MM.1S (cell line): ENCODE results near the gene SDCCAG8.
"Not testable (repeated sequence)": the region's sequence is repeated elsewhere in the genome, so short reads cannot be mapped to it uniquely, and the experiment has no call there.

Experiments used
- DNase-seq: peaks from one replicate; pipeline ENCODE4 v3.0.0-alpha.2; 2015
- H2AFZ ChIP-seq: fragments of 300-600 bp; sonication (generic); 2 replicates; pipeline ENCODE4 v1.6.0; 2016; ENCODE audit warnings: antibody characterized with exemption, low read length
- H3F3A ChIP-seq: fragments of 300-600 bp; sonication (generic); 2 replicates; pipeline ENCODE4 v1.6.1; 2016; ENCODE audit warnings: mild to moderate bottlenecking, antibody characterized with exemption, low read length, moderate library complexity, mixed read lengths; ENCODE audit not compliant: insufficient read depth
- H3K27ac ChIP-seq: fragments of 300-600 bp; sonication (generic); 2 replicates; pipeline ENCODE4 v1.5.1; 2016; ENCODE audit warnings: mild to moderate bottlenecking, low read length
- H3K27me3 ChIP-seq: fragments of 300-600 bp; sonication (generic); replicated peaks from 2 replicates; pipeline ENCODE4 v1.6.0; 2016; ENCODE audit warnings: low read length; ENCODE audit not compliant: insufficient read depth
- H3K36me3 ChIP-seq: fragments of 300-600 bp; sonication (generic); replicated peaks from 2 replicates; pipeline ENCODE4 v1.6.1; 2016; ENCODE audit warnings: mild to moderate bottlenecking, low read length, mixed read lengths; ENCODE audit not compliant: insufficient read depth
- H3K4me1 ChIP-seq: fragments of 300-600 bp; sonication (generic); 2 replicates; pipeline ENCODE4 v1.6.1; 2016; ENCODE audit warnings: low read length, mixed read lengths
- H3K4me2 ChIP-seq: fragments of 300-600 bp; sonication (generic); 2 replicates; pipeline ENCODE4 v1.6.0; 2016; ENCODE audit warnings: low read depth, low read length
- H3K4me3 ChIP-seq: fragments of 300-600 bp; sonication (generic); 2 replicates; pipeline ENCODE4 v1.5.1; 2016; ENCODE audit warnings: low read length, mixed read lengths
- H3K79me2 ChIP-seq: fragments of 300-600 bp; sonication (generic); 2 replicates; pipeline ENCODE4 v1.6.1; 2016; ENCODE audit warnings: mixed run types, low read length, mixed read lengths
- H3K9ac ChIP-seq: fragments of 300-600 bp; sonication (generic); 2 replicates; pipeline ENCODE4 v1.6.1; 2016; ENCODE audit warnings: low read length, mixed read lengths
- H3K9me2 ChIP-seq: fragments of 300-600 bp; sonication (generic); replicated peaks from 2 replicates; pipeline ENCODE4 v1.6.1; 2016; ENCODE audit warnings: mild to moderate bottlenecking, low read length, mixed read lengths; ENCODE audit not compliant: insufficient read depth
- H3K9me3 ChIP-seq: fragments of 300-600 bp; sonication (generic); replicated peaks from 2 replicates; pipeline ENCODE4 v1.6.1; 2016; ENCODE audit warnings: mild to moderate bottlenecking, low read length, mixed read lengths; ENCODE audit not compliant: insufficient read depth
- H4K20me1 ChIP-seq: fragments of 300-600 bp; sonication (generic); 2 replicates; pipeline ENCODE4 v1.6.1; 2016; ENCODE audit warnings: mild to moderate bottlenecking, low read length, moderate library complexity, mixed read lengths; ENCODE audit not compliant: insufficient read depth
- EZH2 ChIP-seq: fragments of 300-600 bp; sonication (generic); optimal IDR thresholded peaks from 2 replicates; pipeline ENCODE3; 2017; ENCODE audit warnings: low read depth, mild to moderate bottlenecking, antibody characterized with exemption, low read length, mixed read lengths
- EZH2phosphoT487 ChIP-seq: fragments of 300-600 bp; sonication (generic); IDR thresholded peaks from 2 replicates; pipeline ENCODE4 v1.6.1; 2018; ENCODE audit warnings: antibody characterized with exemption, low read length
- TF ChIP-seq, protein P1 (sequence below): fragments of 300-600 bp; sonication (generic); IDR thresholded peaks from 2 replicates; pipeline ENCODE4 v1.5.1; 2016; ENCODE audit warnings: antibody characterized with exemption, low read length, mixed read lengths

The SDCCAG8 gene

DNA sequence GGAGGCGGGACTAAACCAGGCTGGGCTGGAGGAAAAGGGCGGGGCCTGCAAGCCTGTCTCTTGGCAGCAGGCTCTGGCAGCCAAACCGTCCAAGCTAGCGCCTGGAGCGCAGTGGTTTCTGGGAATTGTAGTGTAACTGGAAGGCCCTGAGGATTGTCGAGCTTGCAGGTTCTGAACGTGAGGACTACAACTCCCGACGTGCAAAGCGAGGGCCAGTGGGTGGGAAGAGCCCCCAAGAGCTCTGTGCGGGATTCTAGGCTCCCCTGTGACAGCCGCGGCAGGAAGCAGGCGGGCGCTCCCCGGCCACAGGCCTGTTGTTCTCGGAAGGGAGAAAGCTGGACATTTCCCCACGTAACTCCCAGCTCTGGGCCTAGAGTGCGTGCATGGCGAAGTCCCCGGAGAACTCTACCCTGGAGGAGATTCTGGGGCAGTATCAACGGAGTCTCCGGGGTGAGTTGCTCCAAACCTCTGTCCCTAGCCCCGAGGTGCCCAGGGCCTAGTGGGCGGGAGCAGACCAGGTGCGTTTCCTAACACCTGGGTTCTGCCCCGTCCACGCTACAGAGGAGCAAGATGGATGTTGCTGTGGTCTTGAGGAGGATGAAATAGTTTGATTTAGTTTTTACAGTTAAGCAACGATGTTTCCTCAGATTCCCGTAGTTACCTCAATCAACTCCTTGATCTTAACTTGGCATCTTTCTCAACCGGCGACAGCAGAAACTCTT lies at the start of gene SDCCAG8:
Gene SDCCAG8 (plus strand): TSS at position 251 of the 722 bp plus-strand sequence. CDS start 133 bp downstream, at position 384.
- peak within 1 kb of the TSS; percentile 69 for H3K4me3 ChIP-seq
- no peaks in the 10 kb centered on the region for H3K9me2 ChIP-seq
- no peaks in the 10 kb centered on the region for H3K36me3 ChIP-seq
- H3K4me1 ChIP-seq: peaks cover 16% of the 10 kb centered on the region
- no peaks in the 10 kb centered on the region for H3K27me3 ChIP-seq
- H2AFZ ChIP-seq: peak within 1 kb of the TSS; percentile 85
- H3K27ac ChIP-seq: peak within 1 kb of the TSS; percentile 74
- H3K4me2 ChIP-seq: peak within 1 kb of the TSS; percentile 85
- DNase-seq: peak; percentile 100
- H4K20me1 ChIP-seq: no peaks in the 10 kb centered on the region
- no peak for TF ChIP-seq EZH2phosphoT487
- TF ChIP-seq, protein P1, sequence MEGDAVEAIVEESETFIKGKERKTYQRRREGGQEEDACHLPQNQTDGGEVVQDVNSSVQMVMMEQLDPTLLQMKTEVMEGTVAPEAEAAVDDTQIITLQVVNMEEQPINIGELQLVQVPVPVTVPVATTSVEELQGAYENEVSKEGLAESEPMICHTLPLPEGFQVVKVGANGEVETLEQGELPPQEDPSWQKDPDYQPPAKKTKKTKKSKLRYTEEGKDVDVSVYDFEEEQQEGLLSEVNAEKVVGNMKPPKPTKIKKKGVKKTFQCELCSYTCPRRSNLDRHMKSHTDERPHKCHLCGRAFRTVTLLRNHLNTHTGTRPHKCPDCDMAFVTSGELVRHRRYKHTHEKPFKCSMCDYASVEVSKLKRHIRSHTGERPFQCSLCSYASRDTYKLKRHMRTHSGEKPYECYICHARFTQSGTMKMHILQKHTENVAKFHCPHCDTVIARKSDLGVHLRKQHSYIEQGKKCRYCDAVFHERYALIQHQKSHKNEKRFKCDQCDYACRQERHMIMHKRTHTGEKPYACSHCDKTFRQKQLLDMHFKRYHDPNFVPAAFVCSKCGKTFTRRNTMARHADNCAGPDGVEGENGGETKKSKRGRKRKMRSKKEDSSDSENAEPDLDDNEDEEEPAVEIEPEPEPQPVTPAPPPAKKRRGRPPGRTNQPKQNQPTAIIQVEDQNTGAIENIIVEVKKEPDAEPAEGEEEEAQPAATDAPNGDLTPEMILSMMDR: no peak
- TF ChIP-seq EZH2: no peak
- H3K9ac ChIP-seq: peak within 1 kb of the TSS; percentile 70
- no peaks in the 10 kb centered on the region for H3K9me3 ChIP-seq
- peaks cover 50% of the 10 kb centered on the region for H3K79me2 ChIP-seq
- H3F3A ChIP-seq: peaks cover 26% of the 10 kb centered on the region

DNA sequence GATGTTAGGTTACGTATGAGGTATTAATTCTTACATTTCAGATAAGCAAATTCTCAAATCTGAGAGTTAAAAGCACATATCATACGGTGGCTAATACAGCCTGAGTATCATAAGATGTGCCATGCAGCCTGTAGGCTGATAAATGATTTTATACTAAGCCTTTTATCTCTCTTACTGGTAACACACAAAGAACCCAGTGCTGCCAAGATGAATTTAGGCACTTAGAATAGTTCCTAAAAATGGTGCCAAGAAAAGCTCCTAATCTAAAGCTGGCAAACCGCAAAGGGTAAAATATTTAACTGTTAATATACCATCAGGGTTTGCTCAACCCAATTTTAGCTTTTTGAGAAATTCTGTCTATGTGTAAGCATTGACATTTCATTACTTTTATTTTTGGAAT lies 43.9 kb upstream of the SDCCAG8 start:
- not testable (repeated sequence) for H4K20me1 ChIP-seq, H3K4me3 ChIP-seq, H3F3A ChIP-seq, H3K79me2 ChIP-seq, H3K9me2 ChIP-seq, H3K9ac ChIP-seq, H3K27ac ChIP-seq, DNase-seq, H3K9me3 ChIP-seq, H3K4me2 ChIP-seq, H3K4me1 ChIP-seq, H2AFZ ChIP-seq, H3K36me3 ChIP-seq, H3K27me3 ChIP-seq

DNA sequence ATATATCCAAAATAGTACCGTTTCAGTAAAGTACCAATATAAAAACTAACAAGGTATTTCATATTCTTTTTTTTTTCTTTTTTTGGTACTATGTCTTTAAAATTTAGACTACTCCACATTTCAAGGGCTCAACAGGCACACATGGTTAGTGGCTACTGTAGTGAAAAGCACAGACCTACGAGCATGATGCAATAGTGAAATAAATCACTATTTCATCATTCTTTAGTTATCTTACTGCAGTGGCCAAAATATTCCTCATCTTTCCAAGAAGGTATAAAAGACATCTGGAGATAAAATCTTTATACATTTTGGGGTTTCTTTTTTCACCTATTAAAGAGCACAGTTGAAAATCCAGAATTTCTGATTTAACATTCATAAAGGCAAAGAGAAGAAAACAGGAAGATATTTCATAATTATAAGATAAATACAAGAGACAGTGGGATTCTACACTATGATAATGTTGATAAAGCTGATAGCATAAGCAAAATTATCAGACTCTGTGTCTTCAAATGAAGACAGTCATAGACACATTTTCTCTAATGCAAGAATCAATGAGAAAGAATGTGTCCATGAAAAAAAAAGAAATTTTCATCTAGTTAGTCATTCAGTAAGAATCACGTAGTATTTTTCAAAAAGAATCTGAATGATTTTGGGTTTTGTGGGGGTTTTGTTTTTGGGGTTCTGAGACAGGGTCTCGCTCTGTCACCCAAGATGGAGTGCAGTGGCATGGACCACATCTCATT lies 42.6 kb upstream of the SDCCAG8 start:
- Histone ChIP-seq H3K79me2 (no peaks in the 10 kb centered on the region), H3K9me2 (no peaks in the 10 kb centered on the region), H3K27ac (no peak overlapping the region), H3K4me3 (no peak overlapping the region), H3K9me3 (no peaks in the 10 kb centered on the region), H3K4me2 (no peak overlapping the region), H3K36me3 (no peaks in the 10 kb centered on the region), H2AFZ (no peak overlapping the region), H3K4me1 (no peaks in the 10 kb centered on the region), H4K20me1 (no peaks in the 10 kb centered on the region), H3K27me3 (no peaks in the 10 kb centered on the region), H3K9ac (no peak overlapping the region), H3F3A (no peaks in the 10 kb centered on the region)
- no peak for TF ChIP-seq EZH2phosphoT487
- TF ChIP-seq, protein P1: no peak
- TF ChIP-seq EZH2: no peak
- no peak for DNase-seq

DNA sequence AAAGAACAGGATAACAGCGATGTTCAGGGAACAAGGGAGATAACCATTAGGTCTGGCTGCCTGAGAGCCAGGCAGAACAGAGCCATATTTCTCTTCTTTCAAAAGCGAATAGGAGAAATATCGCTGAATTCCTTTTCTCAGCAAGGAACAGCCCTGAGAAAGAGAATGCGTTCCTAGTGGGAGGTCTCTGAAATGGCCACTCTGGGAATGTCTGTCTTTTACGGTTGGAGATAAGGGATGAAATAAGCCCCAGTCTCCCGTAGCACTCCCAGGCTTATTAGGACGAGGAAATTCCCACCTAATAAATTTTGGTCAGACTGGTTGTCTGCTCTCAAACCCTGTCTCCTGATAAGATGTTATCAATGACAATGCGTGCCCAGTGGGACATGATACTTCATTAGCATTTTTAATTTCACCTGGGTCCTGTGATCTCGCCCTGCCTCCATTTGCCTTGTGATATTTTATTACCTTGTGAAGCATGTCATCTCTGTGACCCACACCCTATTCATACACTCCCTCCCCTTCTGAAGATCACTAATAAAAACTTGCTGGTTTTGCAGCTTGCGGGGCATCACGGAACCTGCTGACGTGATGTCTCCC lies 40.5 kb upstream of the SDCCAG8 start:
- not testable (repeated sequence) for H3K27ac ChIP-seq, H3K79me2 ChIP-seq, H3K9me2 ChIP-seq, H3K9me3 ChIP-seq, DNase-seq, H3K36me3 ChIP-seq, H2AFZ ChIP-seq, H3K4me1 ChIP-seq, H3K9ac ChIP-seq, H3K4me3 ChIP-seq, H4K20me1 ChIP-seq, H3F3A ChIP-seq, H3K4me2 ChIP-seq, H3K27me3 ChIP-seq
